Adipocyte (in vitro differentiated cells): Measurements from ENCODE around the gene PPP2R1A.

ENCODE experiments used
- DNase-seq: peaks from one replicate; pipeline ENCODE4 v3.0.0-alpha.2; 2015; ENCODE audit warnings: low read depth
- H3K27me3 ChIP-seq: replicated peaks from 2 replicates; pipeline ENCODE4 v1.7.0; 2013; ENCODE audit warnings: mild to moderate bottlenecking, low read length, moderate library complexity; ENCODE audit not compliant: control insufficient read depth, insufficient read depth
- H3K36me3 ChIP-seq: 2 replicates; pipeline ENCODE4 v1.7.0; 2013; ENCODE audit warnings: low read length, mild to moderate bottlenecking, moderate library complexity; ENCODE audit not compliant: control insufficient read depth, insufficient read depth, severe bottlenecking
- H3K4me1 ChIP-seq: 2 replicates; pipeline ENCODE4 v1.7.0; 2013; ENCODE audit warnings: mild to moderate bottlenecking, low read length, moderate library complexity; ENCODE audit not compliant: control insufficient read depth, insufficient read depth
- H3K4me3 ChIP-seq: 2 replicates; pipeline ENCODE4 v1.7.0; 2013; ENCODE audit warnings: mild to moderate bottlenecking, low read length, moderate library complexity
- H3K9ac ChIP-seq: 2 replicates; pipeline ENCODE4 v1.7.0; 2013; ENCODE audit warnings: mild to moderate bottlenecking, low read length, moderate library complexity
- H3K9me3 ChIP-seq: 2 replicates; pipeline ENCODE4 v1.7.0; 2013; ENCODE audit warnings: mild to moderate bottlenecking, low read length, moderate library complexity; ENCODE audit not compliant: control insufficient read depth

The PPP2R1A gene

GRCh38 chr19:52226652-52227051 is 36.8 kb downstream of the PPP2R1A start:
- Histone ChIP-seq H3K4me1 (peaks cover 7% of the 10 kb centered on the region), H3K27me3 (no peaks in the 10 kb centered on the region), H3K9ac (no peak overlapping the region), H3K9me3 (no peaks in the 10 kb centered on the region), H3K4me3 (no peak overlapping the region), H3K36me3 (peaks cover 71% of the 10 kb centered on the region)
- DNase-seq = no peak

GRCh38 chr19:52227196-52227940 is 37.5 kb downstream of the PPP2R1A start:
- Histone ChIP-seq H3K4me1 (peaks cover 7% of the 10 kb centered on the region), H3K4me3 (no peak overlapping the region), H3K36me3 (peaks cover 64% of the 10 kb centered on the region), H3K9me3 (no peaks in the 10 kb centered on the region), H3K9ac (no peak overlapping the region), H3K27me3 (no peaks in the 10 kb centered on the region)
- DNase-seq = no peak

DNA sequence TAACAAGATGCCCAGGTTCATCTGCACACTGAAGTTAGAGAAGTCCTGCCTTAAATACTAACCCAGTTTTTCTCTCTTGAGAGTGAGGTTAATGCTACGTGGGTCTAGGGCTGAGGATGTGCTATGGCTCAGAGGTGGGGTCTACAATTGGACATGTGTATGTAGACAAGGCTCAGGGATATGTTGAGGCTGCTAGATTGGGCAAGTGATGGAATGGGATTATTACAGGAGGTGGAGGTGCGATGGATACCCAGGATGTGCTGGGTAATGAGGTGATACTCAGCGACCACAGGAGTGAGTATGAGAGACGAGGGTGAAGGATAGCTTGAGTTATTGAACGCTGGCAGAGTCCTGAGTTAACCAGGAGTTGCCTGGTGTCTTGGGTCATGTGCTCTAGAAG is 38.1 kb downstream of the PPP2R1A start:
- Histone ChIP-seq H3K9ac (no peak overlapping the region), H3K36me3 (peaks cover 58% of the 10 kb centered on the region), H3K9me3 (no peaks in the 10 kb centered on the region), H3K27me3 (no peaks in the 10 kb centered on the region), H3K4me3 (no peak overlapping the region), H3K4me1 (peaks cover 7% of the 10 kb centered on the region)
- no peak for DNase-seq

DNA sequence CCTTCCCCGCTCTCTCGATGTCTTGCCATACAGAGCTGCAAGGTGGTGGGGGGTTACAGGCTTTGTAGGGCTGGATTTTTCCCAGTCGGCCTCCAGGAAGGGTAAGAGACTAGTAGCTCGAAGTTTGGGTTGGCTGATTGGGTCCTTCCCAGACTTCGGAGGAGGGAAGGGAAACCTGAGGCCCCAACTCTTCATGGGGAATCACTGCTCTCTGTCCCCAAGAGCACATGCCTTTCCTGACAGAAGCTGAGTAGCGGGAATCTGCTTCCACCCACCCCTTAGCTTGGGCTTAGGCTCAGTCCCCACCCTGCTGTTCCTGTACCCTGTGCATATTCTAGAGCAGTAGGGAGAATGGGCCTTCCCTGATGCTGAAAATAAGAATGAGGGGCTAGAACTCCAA is 39.7 kb downstream of the PPP2R1A start:
- Histone ChIP-seq H3K9me3 (no peaks in the 10 kb centered on the region), H3K4me1 (peaks cover 7% of the 10 kb centered on the region), H3K4me3 (no peak overlapping the region), H3K27me3 (no peaks in the 10 kb centered on the region), H3K9ac (no peak overlapping the region), H3K36me3 (peaks cover 42% of the 10 kb centered on the region)
- no peak for DNase-seq

- Histone ChIP-seq H3K9ac (no peak overlapping the region), H3K27me3 (no peaks in the 10 kb centered on the region), H3K9me3 (no peaks in the 10 kb centered on the region), H3K4me1 (peaks cover 7% of the 10 kb centered on the region), H3K4me3 (no peak overlapping the region), H3K36me3 (peaks cover 33% of the 10 kb centered on the region)
- DNase-seq = no peak
These were observed 40.8 kb downstream of the PPP2R1A start for GRCh38 chr19:52230685-52231084.

DNA sequence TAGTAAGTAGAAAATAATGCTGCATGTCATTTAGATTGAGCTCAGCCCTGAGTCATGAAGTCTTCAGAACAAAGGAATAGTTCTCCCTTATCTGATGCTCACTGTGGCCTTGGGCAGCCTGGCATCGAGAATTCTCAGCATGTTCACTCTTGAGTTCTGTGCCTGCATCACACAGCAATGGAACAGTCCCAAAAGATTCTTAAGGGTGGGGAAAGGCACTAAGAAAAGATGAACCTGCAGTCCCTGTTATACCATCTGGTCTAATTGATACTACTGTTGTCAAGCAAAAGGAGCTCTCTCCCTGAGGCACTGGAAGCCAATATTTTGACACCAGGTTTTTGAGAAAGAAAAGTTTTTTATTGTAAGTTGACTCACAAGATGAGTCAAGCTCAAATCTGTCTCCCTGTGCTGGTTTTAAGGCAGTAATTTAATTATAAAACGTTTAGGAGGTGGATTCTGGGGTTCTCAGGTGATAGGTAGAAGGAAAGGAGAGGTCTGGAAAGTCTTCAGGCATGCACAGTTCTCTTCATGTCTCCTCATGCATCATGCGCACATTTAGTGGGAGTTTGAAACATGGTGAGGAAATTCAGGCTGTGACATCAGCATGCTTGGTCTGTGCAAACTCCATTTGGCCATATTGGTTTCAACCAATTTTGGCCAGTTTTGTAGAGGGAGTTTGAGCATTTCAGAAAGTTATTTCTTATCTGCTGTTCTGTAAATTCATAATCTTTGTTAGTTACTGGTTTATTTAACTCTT is 41.5 kb downstream of the PPP2R1A start:
- Histone ChIP-seq H3K36me3 (peaks cover 26% of the 10 kb centered on the region), H3K4me1 (peaks cover 7% of the 10 kb centered on the region), H3K9me3 (no peaks in the 10 kb centered on the region), H3K27me3 (no peaks in the 10 kb centered on the region), H3K9ac (no peak overlapping the region), H3K4me3 (no peak overlapping the region)
- DNase-seq = no peak

DNA sequence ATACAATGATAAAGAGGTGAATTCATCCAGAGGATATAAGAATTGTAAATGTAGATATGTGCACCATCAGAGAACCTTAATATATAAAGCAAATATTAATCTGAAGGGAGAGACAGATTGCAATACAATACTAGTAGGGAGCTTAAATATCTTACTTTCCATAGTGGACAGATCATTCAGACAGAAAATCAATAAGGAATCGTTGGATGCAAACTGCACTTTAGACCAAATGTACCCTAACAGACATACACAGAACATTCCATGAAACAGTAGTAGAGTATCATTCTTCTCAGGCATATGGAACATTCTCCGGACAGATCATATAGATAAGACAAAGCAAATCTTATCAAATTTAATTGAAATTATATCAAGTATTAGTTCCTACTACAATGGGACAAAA is 44.6 kb downstream of the PPP2R1A start:
- Histone ChIP-seq H3K9ac (no peak overlapping the region), H3K27me3 (no peaks in the 10 kb centered on the region), H3K4me1 (peaks cover 7% of the 10 kb centered on the region)

DNA sequence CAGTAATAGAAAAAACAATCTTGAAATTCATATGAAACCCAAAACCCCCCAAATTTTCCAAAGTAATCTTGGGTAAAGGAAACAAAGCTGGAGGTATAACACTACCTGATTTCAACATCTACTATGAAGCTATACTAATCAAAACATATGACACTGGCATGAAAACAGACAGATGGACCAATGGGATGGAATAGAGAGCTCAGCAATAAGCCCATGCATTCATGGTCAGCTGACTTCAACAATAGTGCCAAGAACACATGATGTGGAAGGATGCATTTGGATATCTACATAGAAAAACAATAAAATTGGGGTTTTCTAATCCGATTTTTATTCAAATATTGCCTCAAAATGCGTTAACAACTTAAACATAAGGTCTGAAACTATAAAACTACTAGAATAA is 47.3 kb downstream of the PPP2R1A start:
- no peaks in the 10 kb centered on the region for H3K9me3 ChIP-seq
- H3K4me1 ChIP-seq = no peaks in the 10 kb centered on the region
- no peak for DNase-seq
- H3K36me3 ChIP-seq = no peaks in the 10 kb centered on the region
- no peak overlapping the region for H3K4me3 ChIP-seq
- no peak overlapping the region for H3K9ac ChIP-seq
- H3K27me3 ChIP-seq = no peaks in the 10 kb centered on the region

More for the DNA sequence above, 44.6 kb downstream of the PPP2R1A start:
- H3K9me3 ChIP-seq = no peaks in the 10 kb centered on the region
- no peak for DNase-seq
- no peaks in the 10 kb centered on the region for H3K36me3 ChIP-seq
- H3K4me3 ChIP-seq = no peak overlapping the region

GRCh38 chr19:52237771-52238400 is 48.0 kb downstream of the PPP2R1A start:
- no peaks in the 10 kb centered on the region for H3K4me1 ChIP-seq
- H3K4me3 ChIP-seq = no peak overlapping the region
- H3K27me3 ChIP-seq = no peaks in the 10 kb centered on the region
- peak; percentile 87 for DNase-seq
- no peak overlapping the region for H3K9ac ChIP-seq
- no peaks in the 10 kb centered on the region for H3K9me3 ChIP-seq
- H3K36me3 ChIP-seq = no peaks in the 10 kb centered on the region

DNA sequence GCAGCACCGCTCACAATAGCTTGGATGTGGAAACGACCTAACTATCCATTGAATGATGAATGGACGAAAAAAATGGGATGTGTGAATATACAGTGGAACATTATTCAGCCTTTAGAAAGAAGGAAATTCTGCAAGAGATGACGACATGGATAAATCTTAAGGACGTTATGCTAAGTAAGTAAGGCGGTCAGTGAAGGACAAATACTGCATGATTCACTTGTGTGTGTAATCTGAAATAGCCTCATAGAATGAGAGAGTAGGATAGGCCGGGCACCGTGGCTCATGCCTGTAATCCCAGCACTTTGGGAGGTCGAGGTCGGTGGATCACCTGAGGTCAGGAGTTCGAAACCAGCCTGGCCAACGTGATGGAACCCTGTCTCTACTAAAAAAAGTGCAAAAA is 54.2 kb downstream of the PPP2R1A start:
- Histone ChIP-seq H3K9ac (no peak overlapping the region), H3K36me3 (no peaks in the 10 kb centered on the region), H3K9me3 (no peaks in the 10 kb centered on the region), H3K27me3 (no peaks in the 10 kb centered on the region), H3K4me3 (no peak overlapping the region), H3K4me1 (no peaks in the 10 kb centered on the region)
- DNase-seq = no peak

- H3K9me3 ChIP-seq = no peaks in the 10 kb centered on the region
- no peak overlapping the region for H3K4me3 ChIP-seq
- no peaks in the 10 kb centered on the region for H3K27me3 ChIP-seq
- DNase-seq = peak; percentile 69
- no peaks in the 10 kb centered on the region for H3K4me1 ChIP-seq
- H3K9ac ChIP-seq = no peak overlapping the region
- no peaks in the 10 kb centered on the region for H3K36me3 ChIP-seq
These were observed 58.4 kb downstream of the PPP2R1A start for GRCh38 chr19:52248241-52248640.
